Measurements from ENCODE around the gene ZNF44.

The ZNF44 gene

GRCh38 chr19:12284226-12284625 lies 10.5 kb downstream of the ZNF44 start:
- H4K20me1 ChIP-seq (ENCODE audit: control insufficient read depth, insufficient read depth, low read depth, low read length), result no peaks in the 10 kb centered on the region
- H3K79me2 ChIP-seq (ENCODE audit: control insufficient read depth, low read length), result peaks cover 18% of the 10 kb centered on the region

GRCh38 chr19:12278713-12279112 lies 16.0 kb downstream of the ZNF44 start:
- Histone ChIP-seq H3K27me3 (ENCODE audit: control insufficient read depth, low read length) (no peaks in the 10 kb centered on the region), H3K9me2 (replicated peaks; ENCODE audit: control insufficient read depth, low read length) (no peaks in the 10 kb centered on the region), H3F3A (ENCODE audit: control insufficient read depth, insufficient read depth) (no peaks in the 10 kb centered on the region), H3K27ac (ENCODE audit: low read depth, low read length) (no peak overlapping the region), H4K20me1 (ENCODE audit: control insufficient read depth, insufficient read depth, low read depth, low read length) (no peaks in the 10 kb centered on the region), H3K4me1 (ENCODE audit: control insufficient read depth, low read length) (no peaks in the 10 kb centered on the region), H3K36me3 (ENCODE audit: control insufficient read depth, low read length) (peaks cover 14% of the 10 kb centered on the region), H3K79me2 (ENCODE audit: control insufficient read depth, low read length) (peaks cover 13% of the 10 kb centered on the region), H3K4me3 (ENCODE audit: low read length) (no peak overlapping the region), H3K4me2 (ENCODE audit: low read length) (no peak overlapping the region), H3K9me3 (ENCODE audit: control insufficient read depth, insufficient read depth, low read length) (peaks cover 25% of the 10 kb centered on the region; the same call in 1 of the 2 replicates)
- TF ChIP-seq EZH2phosphoT487 (IDR thresholded peaks at IDR 0.05; ENCODE audit: borderline replicate concordance, low read length), result no peak

More at GRCh38 chr19:12284226-12284625, 10.5 kb downstream of the ZNF44 start:
- no peaks in the 10 kb centered on the region for H3K4me1 ChIP-seq (ENCODE audit: control insufficient read depth, low read length)
- TF ChIP-seq CTCF (IDR thresholded peaks at IDR 0.05; ENCODE audit: low read depth, low read length, poor library complexity, severe bottlenecking) (no peak), EZH2phosphoT487 (IDR thresholded peaks at IDR 0.05; ENCODE audit: borderline replicate concordance, low read length) (no peak)
- H3K9me2 ChIP-seq (replicated peaks; ENCODE audit: control insufficient read depth, low read length), result no peaks in the 10 kb centered on the region
- H3K4me2 ChIP-seq (ENCODE audit: low read length), result no peak overlapping the region
- H3K4me3 ChIP-seq (ENCODE audit: low read length), result no peak overlapping the region
- H3K27ac ChIP-seq (ENCODE audit: low read depth, low read length), result no peak overlapping the region
- 0 out of 2 replicates have a peak, but pooled peaks cover 3% of the 10 kb centered on the region for H3K9me3 ChIP-seq (ENCODE audit: control insufficient read depth, insufficient read depth, low read length)
- H3K36me3 ChIP-seq (ENCODE audit: control insufficient read depth, low read length), result no peaks in the 10 kb centered on the region
- H3K27me3 ChIP-seq (ENCODE audit: control insufficient read depth, low read length), result no peaks in the 10 kb centered on the region
- no peaks in the 10 kb centered on the region for H3F3A ChIP-seq (ENCODE audit: control insufficient read depth, insufficient read depth)

GRCh38 chr19:12272980-12273901 lies 21.4 kb downstream of the ZNF44 start:
- H3K9me3 ChIP-seq (ENCODE audit: control insufficient read depth, insufficient read depth, low read length), result peaks cover 47% of the 10 kb centered on the region
- no peak overlapping the region for H3K4me2 ChIP-seq (ENCODE audit: low read length)
- H3K27ac ChIP-seq (ENCODE audit: low read depth, low read length), result no peak overlapping the region
- no peaks in the 10 kb centered on the region for H3K27me3 ChIP-seq (ENCODE audit: control insufficient read depth, low read length)
- no peaks in the 10 kb centered on the region for H3F3A ChIP-seq (ENCODE audit: control insufficient read depth, insufficient read depth)
- no peaks in the 10 kb centered on the region for H3K4me1 ChIP-seq (ENCODE audit: control insufficient read depth, low read length)
- TF ChIP-seq EZH2phosphoT487 (IDR thresholded peaks at IDR 0.05; ENCODE audit: borderline replicate concordance, low read length) (no peak), CTCF (IDR thresholded peaks at IDR 0.05; ENCODE audit: low read depth, low read length, poor library complexity, severe bottlenecking) (no peak)
- H3K36me3 ChIP-seq (ENCODE audit: control insufficient read depth, low read length), result peaks cover 36% of the 10 kb centered on the region
- H3K4me3 ChIP-seq (ENCODE audit: low read length), result no peak overlapping the region
- no peaks in the 10 kb centered on the region for H4K20me1 ChIP-seq (ENCODE audit: control insufficient read depth, insufficient read depth, low read depth, low read length)
- peaks cover 5% of the 10 kb centered on the region; the same call in 1 of the 2 replicates for H3K79me2 ChIP-seq (ENCODE audit: control insufficient read depth, low read length)
- H3K9me2 ChIP-seq (replicated peaks; ENCODE audit: control insufficient read depth, low read length), result no peaks in the 10 kb centered on the region

GRCh38 chr19:12272386-12272785 lies 22.3 kb downstream of the ZNF44 start:
- Histone ChIP-seq H3K9me2 (replicated peaks; ENCODE audit: control insufficient read depth, low read length) (no peaks in the 10 kb centered on the region), H3K4me3 (ENCODE audit: low read length) (no peak overlapping the region), H3K27me3 (ENCODE audit: control insufficient read depth, low read length) (no peaks in the 10 kb centered on the region), H4K20me1 (ENCODE audit: control insufficient read depth, insufficient read depth, low read depth, low read length) (no peaks in the 10 kb centered on the region), H3K79me2 (ENCODE audit: control insufficient read depth, low read length) (peaks cover 5% of the 10 kb centered on the region; the same call in 1 of the 2 replicates), H3F3A (ENCODE audit: control insufficient read depth, insufficient read depth) (no peaks in the 10 kb centered on the region), H3K4me2 (ENCODE audit: low read length) (no peak overlapping the region), H3K36me3 (ENCODE audit: control insufficient read depth, low read length) (peaks cover 36% of the 10 kb centered on the region), H3K4me1 (ENCODE audit: control insufficient read depth, low read length) (no peaks in the 10 kb centered on the region), H3K9me3 (ENCODE audit: control insufficient read depth, insufficient read depth, low read length) (peaks cover 41% of the 10 kb centered on the region), H3K27ac (ENCODE audit: low read depth, low read length) (no peak overlapping the region)
- TF ChIP-seq EZH2phosphoT487 (IDR thresholded peaks at IDR 0.05; ENCODE audit: borderline replicate concordance, low read length), result no peak
- TF ChIP-seq CTCF (IDR thresholded peaks at IDR 0.05; ENCODE audit: low read depth, low read length, poor library complexity, severe bottlenecking), result no peak
